Measurements from ENCODE around the gene LCN2.
A peak's percentile ranks its signal among the peaks of the same experiment; 100 is the strongest.

LCN2 gene

GRCh38 chr9:128113526-128114325 lies 35.5 kb upstream of the LCN2 start:
- DNase-seq = no peak
- in situ Hi-C loops (cut with HindIII; ENCODE audit: low pct_ligation_motif_present, low pct_unique_long_range_greater_than_20kb, low sequenced_read_pairs) = no loop called here

GRCh38 chr9:128114326-128115186 lies 34.7 kb upstream of the LCN2 start:
- DNase-seq = no peak
- in situ Hi-C loops (cut with HindIII; ENCODE audit: low pct_ligation_motif_present, low pct_unique_long_range_greater_than_20kb, low sequenced_read_pairs) = no loop called here

- no peak for DNase-seq
- in situ Hi-C loops (cut with HindIII; ENCODE audit: low pct_ligation_motif_present, low pct_unique_long_range_greater_than_20kb, low sequenced_read_pairs) = no loop called here
These were observed 33.8 kb upstream of the LCN2 start for GRCh38 chr9:128115187-128116103.

- no peak for DNase-seq
- in situ Hi-C loops (cut with HindIII; ENCODE audit: low pct_ligation_motif_present, low pct_unique_long_range_greater_than_20kb, low sequenced_read_pairs) = no loop called here
These were observed 32.9 kb upstream of the LCN2 start for GRCh38 chr9:128116104-128117083.

GRCh38 chr9:128117613-128118471 lies 31.4 kb upstream of the LCN2 start:
- in situ Hi-C loops (cut with HindIII; ENCODE audit: low pct_ligation_motif_present, low pct_unique_long_range_greater_than_20kb, low sequenced_read_pairs) = no loop called here
- peak; percentile 82 for DNase-seq

GRCh38 chr9:128118472-128118857 lies 30.8 kb upstream of the LCN2 start:
- in situ Hi-C loops (cut with HindIII; ENCODE audit: low pct_ligation_motif_present, low pct_unique_long_range_greater_than_20kb, low sequenced_read_pairs) = no loop called here
- DNase-seq = no peak

- no peak for DNase-seq
- in situ Hi-C loops (cut with HindIII; ENCODE audit: low pct_ligation_motif_present, low pct_unique_long_range_greater_than_20kb, low sequenced_read_pairs) = no loop called here
These were observed 30.1 kb upstream of the LCN2 start for GRCh38 chr9:128118971-128119665.

- in situ Hi-C loops (cut with HindIII; ENCODE audit: low pct_ligation_motif_present, low pct_unique_long_range_greater_than_20kb, low sequenced_read_pairs) = no loop called here
- no peak for DNase-seq
These were observed 29.1 kb upstream of the LCN2 start for GRCh38 chr9:128120061-128120740.

- in situ Hi-C loops (cut with HindIII; ENCODE audit: low pct_ligation_motif_present, low pct_unique_long_range_greater_than_20kb, low sequenced_read_pairs) = no loop called here
- no peak for DNase-seq
These were observed 28.4 kb upstream of the LCN2 start for GRCh38 chr9:128120741-128121465.

- in situ Hi-C loops (cut with HindIII; ENCODE audit: low pct_ligation_motif_present, low pct_unique_long_range_greater_than_20kb, low sequenced_read_pairs) = no loop called here
- no peak for DNase-seq
These were observed 27.8 kb upstream of the LCN2 start for GRCh38 chr9:128121466-128121810.

GRCh38 chr9:128121924-128122808 lies 27.1 kb upstream of the LCN2 start:
- in situ Hi-C loops (cut with HindIII; ENCODE audit: low pct_ligation_motif_present, low pct_unique_long_range_greater_than_20kb, low sequenced_read_pairs) = no loop called here
- no peak for DNase-seq

- in situ Hi-C loops (cut with HindIII; ENCODE audit: low pct_ligation_motif_present, low pct_unique_long_range_greater_than_20kb, low sequenced_read_pairs) = no loop called here
- DNase-seq = no peak
These were observed 26.5 kb upstream of the LCN2 start for GRCh38 chr9:128122809-128123175.

GRCh38 chr9:128123451-128124080 lies 25.7 kb upstream of the LCN2 start:
- in situ Hi-C loops (cut with HindIII; ENCODE audit: low pct_ligation_motif_present, low pct_unique_long_range_greater_than_20kb, low sequenced_read_pairs) = no loop called here
- no peak for DNase-seq

GRCh38 chr9:128124451-128124850 lies 24.8 kb upstream of the LCN2 start:
- in situ Hi-C loops (cut with HindIII; ENCODE audit: low pct_ligation_motif_present, low pct_unique_long_range_greater_than_20kb, low sequenced_read_pairs) = no loop called here
- DNase-seq = no peak
